Dedifferentiated amniotic fluid mesenchymal stem cell (primary cell): ENCODE results near the gene CYP11A1.
"Not testable (repeated sequence)": the region's sequence is repeated elsewhere in the genome, so short reads cannot be mapped to it uniquely, and the experiment has no call there.

Experiments
- DNase-seq: peaks from one replicate; pipeline ENCODE4 v3.0.0-alpha.2; 2016; ENCODE audit errors: extremely low spot score

Gene CYP11A1

GRCh38 chr15:74374648-74375302 lies 7.3 kb upstream of the CYP11A1 start:
- DNase-seq: no peak

- peak; percentile 83 for DNase-seq
Measured at GRCh38 chr15:74373731-74374647, 6.5 kb upstream of the CYP11A1 start.

- DNase-seq: no peak
Measured at GRCh38 chr15:74373056-74373650, 5.7 kb upstream of the CYP11A1 start.

GRCh38 chr15:74370471-74370870 lies 3.0 kb upstream of the CYP11A1 start:
- no peak for DNase-seq

- DNase-seq: no peak
Measured at GRCh38 chr15:74369756-74370155, 2.3 kb upstream of the CYP11A1 start.

GRCh38 chr15:74369084-74369745 lies 1.8 kb upstream of the CYP11A1 start:
- no peak for DNase-seq

GRCh38 chr15:74368121-74368520 lies 675 bp upstream of the CYP11A1 start:
- no peak for DNase-seq

- no peak for DNase-seq
Measured at GRCh38 chr15:74365598-74366445, 1.6 kb downstream of the CYP11A1 start.

GRCh38 chr15:74364936-74365597 lies 2.4 kb downstream of the CYP11A1 start:
- no peak for DNase-seq

GRCh38 chr15:74362482-74362881 lies 5.0 kb downstream of the CYP11A1 start:
- no peak for DNase-seq

GRCh38 chr15:74360855-74361254 lies 6.6 kb downstream of the CYP11A1 start:
- not testable (repeated sequence) for DNase-seq

- DNase-seq: not testable (repeated sequence)
Measured at GRCh38 chr15:74359376-74359775, 8.1 kb downstream of the CYP11A1 start.

GRCh38 chr15:74357514-74357913 lies 9.9 kb downstream of the CYP11A1 start:
- not testable (repeated sequence) for DNase-seq

GRCh38 chr15:74356050-74356449 lies 11.4 kb downstream of the CYP11A1 start:
- not testable (repeated sequence) for DNase-seq

GRCh38 chr15:74353992-74354391 lies 13.5 kb downstream of the CYP11A1 start:
- not testable (repeated sequence) for DNase-seq

GRCh38 chr15:74352393-74352910 lies 15.0 kb downstream of the CYP11A1 start:
- DNase-seq: no peak

GRCh38 chr15:74351670-74352069 lies 15.8 kb downstream of the CYP11A1 start:
- no peak for DNase-seq

- DNase-seq: no peak
Measured at GRCh38 chr15:74350295-74351275, 16.9 kb downstream of the CYP11A1 start.

GRCh38 chr15:74349241-74349778 lies 18.1 kb downstream of the CYP11A1 start:
- DNase-seq: no peak
